Esophagus muscularis mucosa (tissue), 4 donors: ENCODE measurements around the gene ZNF740.

ENCODE experiments used
- CTCF ChIP-seq, 3 experiments: fragments of 200-600 bp in 2 of 3; fragments of 450-650 bp in 1 of 3; sonication (generic) in 2 of 3; IDR thresholded peaks; one replicate each; pipeline ENCODE4 v1.5.1; 2017 to 2019; ENCODE audit warnings: antibody characterized with exemption in 3 of 3, mild to moderate bottlenecking in 2 of 3, moderate library complexity in 1 of 3
- EP300 ChIP-seq: sonication (generic); formaldehyde crosslinking; IDR thresholded peaks from one replicate; pipeline ENCODE4 v1.6.1; 2017; ENCODE audit warnings: antibody characterized with exemption
- POLR2A ChIP-seq: fragments of 450-650 bp; IDR thresholded peaks from one replicate; pipeline ENCODE4 v1.6.1; 2017; ENCODE audit warnings: antibody characterized with exemption, moderate library complexity, mild to moderate bottlenecking, low read depth

DNA sequence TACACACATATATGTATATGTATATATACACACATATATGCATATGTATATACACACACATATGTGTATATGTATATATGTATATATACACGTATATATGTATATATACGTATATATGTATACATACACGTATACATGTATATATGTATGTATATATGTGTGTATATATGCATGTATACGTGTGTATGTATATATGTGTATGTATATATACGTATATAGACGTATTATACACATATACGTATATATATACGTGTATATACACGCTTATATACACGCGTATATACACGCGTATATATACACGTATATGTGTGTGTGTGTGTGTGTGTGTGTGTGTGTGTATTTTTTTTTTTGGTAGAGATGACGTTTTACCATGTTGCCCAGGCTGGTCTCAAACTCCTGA is 32.9 kb upstream of the ZNF740 start:
- TF ChIP-seq CTCF (IDR thresholded peaks at IDR 0.05): no peak
- TF ChIP-seq POLR2A: no peak
- no peak for TF ChIP-seq EP300
